MM.1S (cell line): Measurements from ENCODE around the gene GAS2L1.
"Not testable (repeated sequence)": the region's sequence is repeated elsewhere in the genome, so short reads cannot be mapped to it uniquely, and the experiment has no call there.

ENCODE experiments used
- DNase-seq: peaks from one replicate; pipeline ENCODE4 v3.0.0-alpha.2; 2015
- H2AFZ ChIP-seq: fragments of 300-600 bp; sonication (generic); 2 replicates; pipeline ENCODE4 v1.6.0; 2016; ENCODE audit warnings: antibody characterized with exemption, low read length
- H3F3A ChIP-seq: fragments of 300-600 bp; sonication (generic); 2 replicates; pipeline ENCODE4 v1.6.1; 2016; ENCODE audit warnings: mild to moderate bottlenecking, antibody characterized with exemption, low read length, moderate library complexity, mixed read lengths; ENCODE audit not compliant: insufficient read depth
- H3K27ac ChIP-seq: fragments of 300-600 bp; sonication (generic); 2 replicates; pipeline ENCODE4 v1.5.1; 2016; ENCODE audit warnings: mild to moderate bottlenecking, low read length
- H3K27me3 ChIP-seq: fragments of 300-600 bp; sonication (generic); replicated peaks from 2 replicates; pipeline ENCODE4 v1.6.0; 2016; ENCODE audit warnings: low read length; ENCODE audit not compliant: insufficient read depth
- H3K36me3 ChIP-seq: fragments of 300-600 bp; sonication (generic); replicated peaks from 2 replicates; pipeline ENCODE4 v1.6.1; 2016; ENCODE audit warnings: mild to moderate bottlenecking, low read length, mixed read lengths; ENCODE audit not compliant: insufficient read depth
- H3K4me1 ChIP-seq: fragments of 300-600 bp; sonication (generic); 2 replicates; pipeline ENCODE4 v1.6.1; 2016; ENCODE audit warnings: low read length, mixed read lengths
- H3K4me2 ChIP-seq: fragments of 300-600 bp; sonication (generic); 2 replicates; pipeline ENCODE4 v1.6.0; 2016; ENCODE audit warnings: low read depth, low read length
- H3K4me3 ChIP-seq: fragments of 300-600 bp; sonication (generic); 2 replicates; pipeline ENCODE4 v1.5.1; 2016; ENCODE audit warnings: low read length, mixed read lengths
- H3K79me2 ChIP-seq: fragments of 300-600 bp; sonication (generic); 2 replicates; pipeline ENCODE4 v1.6.1; 2016; ENCODE audit warnings: mixed run types, low read length, mixed read lengths
- H3K9ac ChIP-seq: fragments of 300-600 bp; sonication (generic); 2 replicates; pipeline ENCODE4 v1.6.1; 2016; ENCODE audit warnings: low read length, mixed read lengths
- H3K9me2 ChIP-seq: fragments of 300-600 bp; sonication (generic); replicated peaks from 2 replicates; pipeline ENCODE4 v1.6.1; 2016; ENCODE audit warnings: mild to moderate bottlenecking, low read length, mixed read lengths; ENCODE audit not compliant: insufficient read depth
- H3K9me3 ChIP-seq: fragments of 300-600 bp; sonication (generic); replicated peaks from 2 replicates; pipeline ENCODE4 v1.6.1; 2016; ENCODE audit warnings: mild to moderate bottlenecking, low read length, mixed read lengths; ENCODE audit not compliant: insufficient read depth
- H4K20me1 ChIP-seq: fragments of 300-600 bp; sonication (generic); 2 replicates; pipeline ENCODE4 v1.6.1; 2016; ENCODE audit warnings: mild to moderate bottlenecking, low read length, moderate library complexity, mixed read lengths; ENCODE audit not compliant: insufficient read depth
- CTCF ChIP-seq: fragments of 300-600 bp; sonication (generic); IDR thresholded peaks from 2 replicates; pipeline ENCODE4 v1.5.1; 2016; ENCODE audit warnings: antibody characterized with exemption, low read length, mixed read lengths
- EZH2 ChIP-seq: fragments of 300-600 bp; sonication (generic); optimal IDR thresholded peaks from 2 replicates; pipeline ENCODE3; 2017; ENCODE audit warnings: low read depth, mild to moderate bottlenecking, antibody characterized with exemption, low read length, mixed read lengths
- EZH2phosphoT487 ChIP-seq: fragments of 300-600 bp; sonication (generic); IDR thresholded peaks from 2 replicates; pipeline ENCODE4 v1.6.1; 2018; ENCODE audit warnings: antibody characterized with exemption, low read length

GAS2L1 gene

GRCh38 chr22:29353860-29354259 is 47.4 kb downstream of the GAS2L1 start:
- H3K36me3 ChIP-seq: peaks cover 5% of the 10 kb centered on the region; the same call in 1 of the 2 replicates
- H3F3A ChIP-seq: no peaks in the 10 kb centered on the region
- H3K4me2 ChIP-seq: no peak overlapping the region
- no peak overlapping the region for H3K9ac ChIP-seq
- no peak for DNase-seq
- H3K27ac ChIP-seq: no peak overlapping the region
- H3K4me1 ChIP-seq: no peaks in the 10 kb centered on the region
- H3K4me3 ChIP-seq: no peak overlapping the region
- no peaks in the 10 kb centered on the region for H3K79me2 ChIP-seq
- H4K20me1 ChIP-seq: no peaks in the 10 kb centered on the region
- H2AFZ ChIP-seq: no peak overlapping the region
- no peaks in the 10 kb centered on the region for H3K9me3 ChIP-seq
- H3K9me2 ChIP-seq: no peaks in the 10 kb centered on the region
- H3K27me3 ChIP-seq: no peaks in the 10 kb centered on the region
- TF ChIP-seq EZH2: no peak
- TF ChIP-seq CTCF: no peak
- TF ChIP-seq EZH2phosphoT487: no peak

- H3K4me1 ChIP-seq, H3K27ac ChIP-seq, H3K9ac ChIP-seq, H3K27me3 ChIP-seq, H3F3A ChIP-seq, H3K9me3 ChIP-seq, H3K36me3 ChIP-seq, H3K4me3 ChIP-seq, DNase-seq, H3K79me2 ChIP-seq, H3K9me2 ChIP-seq, H2AFZ ChIP-seq, H3K4me2 ChIP-seq, H4K20me1 ChIP-seq: not testable (repeated sequence)
Measured at GRCh38 chr22:29357193-29357890, 50.9 kb downstream of the GAS2L1 start.

- H3K9me3 ChIP-seq: no peaks in the 10 kb centered on the region
- H3K9me2 ChIP-seq: no peaks in the 10 kb centered on the region
- H2AFZ ChIP-seq: no peak overlapping the region
- DNase-seq: no peak
- no peaks in the 10 kb centered on the region for H3K79me2 ChIP-seq
- no peak overlapping the region for H3K4me3 ChIP-seq
- no peak overlapping the region for H3K9ac ChIP-seq
- no peak for TF ChIP-seq CTCF
- no peak for TF ChIP-seq EZH2
- no peak for TF ChIP-seq EZH2phosphoT487
- no peak overlapping the region for H3K4me2 ChIP-seq
- no peak overlapping the region for H3K27ac ChIP-seq
- no peaks in the 10 kb centered on the region for H3F3A ChIP-seq
- no peaks in the 10 kb centered on the region for H3K27me3 ChIP-seq
- no peaks in the 10 kb centered on the region for H4K20me1 ChIP-seq
- 0 out of 2 replicates have a peak, but pooled peaks cover 3% of the 10 kb centered on the region for H3K36me3 ChIP-seq
- H3K4me1 ChIP-seq: no peaks in the 10 kb centered on the region
Measured at GRCh38 chr22:29359469-29359868, 53.0 kb downstream of the GAS2L1 start.
